ENCODE results near the gene EVC2. TPM values are rescaled to one million over a fixed set of nuclear protein-coding genes. Genes with fewer than 3 reads are reported as not detected.

EVC2 gene
- polyA plus RNA-seq, 1 donor (not counting 4 experiments of a cell fraction or from before 2014, with no cell fraction given): 1.7 TPM

DNA sequence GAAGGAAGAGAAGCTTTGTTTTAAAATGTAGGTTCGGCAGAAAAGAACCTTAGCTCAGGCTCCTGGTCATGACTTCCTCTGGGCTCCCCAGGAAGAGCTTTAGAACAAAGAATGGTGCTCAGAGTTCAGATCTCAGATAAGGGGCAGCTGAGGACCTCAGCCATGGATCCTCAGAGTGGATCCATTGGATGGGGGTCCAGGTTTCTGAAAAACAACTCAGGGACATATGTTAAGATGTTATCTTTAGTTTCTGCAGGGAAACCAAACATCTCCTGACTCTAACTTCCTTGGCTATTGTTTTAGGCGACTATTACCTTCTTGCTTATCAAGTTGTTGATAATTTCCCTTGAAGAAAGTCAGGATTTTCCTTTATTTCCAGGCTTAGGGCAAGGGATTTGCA is 8.0 kb upstream of the EVC2 start:
- no peak for FAIRE-seq
- H3K79me2 ChIP-seq (ENCODE audit: control insufficient read depth, insufficient read depth, low read length): peaks cover 86% of the 10 kb centered on the region
- no peak overlapping the region for H2AFZ ChIP-seq (ENCODE audit: control insufficient read depth, low read length)
- no peak for DNase-seq (ENCODE audit: low read depth, low spot score)
- no peak overlapping the region for H3K4me3 ChIP-seq (ENCODE audit: control insufficient read depth in 2 of 3, extremely low read depth in 1 of 3, insufficient read depth in 2 of 3, low read depth in 1 of 3, low read length in 3 of 3)
- peaks cover 12% of the 10 kb centered on the region for H4K20me1 ChIP-seq (ENCODE audit: control insufficient read depth, extremely low read depth, insufficient read depth, low read length)
- no peak overlapping the region for H3K27ac ChIP-seq (ENCODE audit: control insufficient read depth, insufficient read depth, low read length)
- H3K36me3 ChIP-seq (ENCODE audit: control insufficient read depth in 2 of 2, extremely low read depth in 1 of 2, insufficient read depth in 2 of 2, low read length in 2 of 2): peaks cover 12 to 34% of the 10 kb centered on the region in 2 experiments
- no peaks in the 10 kb centered on the region for H3K9me3 ChIP-seq (ENCODE audit: control insufficient read depth, low read depth, low read length)
- TF ChIP-seq EZH2 (IDR thresholded peaks at IDR 0.05; ENCODE audit: low read length): no peak
- TF ChIP-seq, protein P1, sequence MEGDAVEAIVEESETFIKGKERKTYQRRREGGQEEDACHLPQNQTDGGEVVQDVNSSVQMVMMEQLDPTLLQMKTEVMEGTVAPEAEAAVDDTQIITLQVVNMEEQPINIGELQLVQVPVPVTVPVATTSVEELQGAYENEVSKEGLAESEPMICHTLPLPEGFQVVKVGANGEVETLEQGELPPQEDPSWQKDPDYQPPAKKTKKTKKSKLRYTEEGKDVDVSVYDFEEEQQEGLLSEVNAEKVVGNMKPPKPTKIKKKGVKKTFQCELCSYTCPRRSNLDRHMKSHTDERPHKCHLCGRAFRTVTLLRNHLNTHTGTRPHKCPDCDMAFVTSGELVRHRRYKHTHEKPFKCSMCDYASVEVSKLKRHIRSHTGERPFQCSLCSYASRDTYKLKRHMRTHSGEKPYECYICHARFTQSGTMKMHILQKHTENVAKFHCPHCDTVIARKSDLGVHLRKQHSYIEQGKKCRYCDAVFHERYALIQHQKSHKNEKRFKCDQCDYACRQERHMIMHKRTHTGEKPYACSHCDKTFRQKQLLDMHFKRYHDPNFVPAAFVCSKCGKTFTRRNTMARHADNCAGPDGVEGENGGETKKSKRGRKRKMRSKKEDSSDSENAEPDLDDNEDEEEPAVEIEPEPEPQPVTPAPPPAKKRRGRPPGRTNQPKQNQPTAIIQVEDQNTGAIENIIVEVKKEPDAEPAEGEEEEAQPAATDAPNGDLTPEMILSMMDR (optimal IDR thresholded peaks at IDR 0.05 in 1 of 3, IDR thresholded peaks at IDR 0.05 in 1 of 3, conservative IDR thresholded peaks at IDR 0.05 in 1 of 3; ENCODE audit: extremely low read depth in 1 of 3, insufficient read depth in 2 of 3, low read length in 3 of 3): no peak
- dilution Hi-C loops (cut with MboI; ENCODE audit: extremely low pct_ligation_motif_present, low sequenced_read_pairs): no loop called here
- no peak overlapping the region for H3K4me2 ChIP-seq (ENCODE audit: control insufficient read depth, extremely low read depth, insufficient read depth, low read depth, low read length)
- peaks cover 2% of the 10 kb centered on the region for H3K9me1 ChIP-seq (ENCODE audit: control insufficient read depth, extremely low read depth, insufficient read depth, low read length)
- H3K27me3 ChIP-seq (ENCODE audit: control insufficient read depth, extremely low read depth, insufficient read depth, low read length): no peaks in the 10 kb centered on the region
- H3K9ac ChIP-seq (ENCODE audit: control insufficient read depth, extremely low read depth, insufficient read depth, low read length): no peak overlapping the region
- peaks cover 17% of the 10 kb centered on the region for H3K4me1 ChIP-seq (ENCODE audit: control insufficient read depth, extremely low read depth, insufficient read depth, low read length)

DNA sequence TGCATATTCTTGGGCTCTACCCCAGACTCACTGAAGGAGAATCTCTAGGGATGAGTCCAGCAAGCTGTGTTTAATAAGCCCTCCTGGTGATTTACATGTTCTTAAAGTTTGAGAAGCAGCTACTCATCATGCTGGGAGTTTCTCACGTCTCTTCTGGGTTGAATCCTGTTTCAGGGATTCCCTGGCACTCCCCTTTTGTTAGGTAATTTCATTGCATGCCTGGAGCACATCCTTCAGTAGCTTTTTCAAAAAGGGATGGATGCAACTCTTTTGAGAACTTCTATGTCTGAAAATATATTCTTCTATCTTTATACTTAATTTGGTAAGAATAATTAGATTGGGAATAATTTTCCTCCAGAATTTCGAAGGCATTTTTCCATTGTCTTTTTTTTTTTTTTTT is 7.0 kb upstream of the EVC2 start:
- H3K4me1 ChIP-seq (ENCODE audit: control insufficient read depth, extremely low read depth, insufficient read depth, low read length): peaks cover 22% of the 10 kb centered on the region
- H3K79me2 ChIP-seq (ENCODE audit: control insufficient read depth, insufficient read depth, low read length): peaks cover 81% of the 10 kb centered on the region
- H3K9ac ChIP-seq (ENCODE audit: control insufficient read depth, extremely low read depth, insufficient read depth, low read length): no peak overlapping the region
- dilution Hi-C loops (cut with MboI; ENCODE audit: extremely low pct_ligation_motif_present, low sequenced_read_pairs): no loop called here
- H3K27me3 ChIP-seq (ENCODE audit: control insufficient read depth, extremely low read depth, insufficient read depth, low read length): no peaks in the 10 kb centered on the region
- DNase-seq (ENCODE audit: low read depth, low spot score) (no peak), FAIRE-seq (no peak)
- no peak overlapping the region for H3K27ac ChIP-seq (ENCODE audit: control insufficient read depth, insufficient read depth, low read length)
- H3K4me3 ChIP-seq (ENCODE audit: control insufficient read depth in 2 of 3, extremely low read depth in 1 of 3, insufficient read depth in 2 of 3, low read depth in 1 of 3, low read length in 3 of 3): no peak overlapping the region
- H3K9me1 ChIP-seq (ENCODE audit: control insufficient read depth, extremely low read depth, insufficient read depth, low read length): peaks cover 2% of the 10 kb centered on the region
- H3K36me3 ChIP-seq (ENCODE audit: control insufficient read depth in 2 of 2, extremely low read depth in 1 of 2, insufficient read depth in 2 of 2, low read length in 2 of 2): peaks cover 9 to 29% of the 10 kb centered on the region in 2 experiments
- H3K4me2 ChIP-seq (ENCODE audit: control insufficient read depth, extremely low read depth, insufficient read depth, low read depth, low read length): no peak overlapping the region
- no peaks in the 10 kb centered on the region for H3K9me3 ChIP-seq (ENCODE audit: control insufficient read depth, low read depth, low read length)
- H2AFZ ChIP-seq (ENCODE audit: control insufficient read depth, low read length): no peak overlapping the region
- no peak for TF ChIP-seq EZH2 (IDR thresholded peaks at IDR 0.05; ENCODE audit: low read length)
- TF ChIP-seq, protein P1 (optimal IDR thresholded peaks at IDR 0.05 in 1 of 3, IDR thresholded peaks at IDR 0.05 in 1 of 3, conservative IDR thresholded peaks at IDR 0.05 in 1 of 3; ENCODE audit: extremely low read depth in 1 of 3, insufficient read depth in 2 of 3, low read length in 3 of 3): no peak
- peaks cover 12% of the 10 kb centered on the region for H4K20me1 ChIP-seq (ENCODE audit: control insufficient read depth, extremely low read depth, insufficient read depth, low read length)
